ENCODE data around the gene OTUB2. TPM values are rescaled to one million over a fixed set of nuclear protein-coding genes. Genes with fewer than 3 reads are reported as not detected.

OTUB2 gene
- total and polyA plus RNA-seq, 5 donors, result 0.11 to 0.65 (median 0.34) TPM

DNA sequence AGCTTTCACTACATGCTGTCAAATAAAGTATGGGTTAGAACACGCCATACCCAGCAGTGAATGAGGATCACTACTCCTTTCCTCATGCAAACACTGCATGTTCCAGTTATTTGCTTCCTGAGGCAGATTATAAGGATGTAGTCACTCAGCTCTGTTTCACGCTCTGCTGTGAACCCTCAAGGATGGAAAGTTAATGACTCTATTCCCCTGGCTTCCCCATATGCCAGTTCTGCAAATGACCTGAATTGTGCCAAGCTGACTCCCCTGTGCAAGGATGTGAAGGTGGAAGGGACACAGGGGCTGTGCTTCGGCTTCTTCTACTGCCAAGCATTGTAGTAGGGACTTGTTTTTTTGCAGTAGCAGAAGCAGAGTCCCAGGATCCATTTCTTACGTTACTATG, 61.8 kb downstream of the OTUB2 start:
- peaks cover 1% of the 10 kb centered on the region for H3K4me1 ChIP-seq (ENCODE audit: control insufficient read depth, insufficient read depth, low read length)
- H3K4me3 ChIP-seq (ENCODE audit: low read length), result no peak overlapping the region
- H3K27ac ChIP-seq (ENCODE audit: low read length), result no peak overlapping the region
- 71% methylated on average over 4 of the region's 4 CpGs for WGBS
- ATAC-seq, result no peak
- no peaks in the 10 kb centered on the region for H3K27me3 ChIP-seq (ENCODE audit: control insufficient read depth, insufficient read depth)
- DNase-seq, result no peak
- intact Hi-C loops (cut with DNase I), result no loop called here
- no peaks in the 10 kb centered on the region for H3K9me3 ChIP-seq (ENCODE audit: control insufficient read depth, low read length)

DNA sequence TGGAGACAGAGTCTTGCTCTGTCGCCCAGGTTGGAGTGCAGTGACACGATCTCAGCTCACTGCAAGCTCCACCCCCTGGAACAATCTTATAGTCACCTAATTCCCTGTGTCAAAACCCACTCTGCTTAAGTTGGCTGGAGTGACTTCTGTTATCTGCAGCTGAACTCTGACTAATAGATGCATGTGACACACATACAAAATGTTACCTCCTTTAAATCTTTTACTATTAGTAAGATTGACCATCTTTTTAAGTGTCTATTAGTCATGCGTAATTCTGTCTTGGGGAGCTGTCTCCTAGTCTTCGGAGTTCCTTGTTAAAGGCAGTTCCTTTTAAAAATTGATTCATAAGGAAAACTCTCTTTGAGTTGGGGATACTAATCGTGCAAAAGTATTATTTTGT, 62.4 kb downstream of the OTUB2 start:
- Histone ChIP-seq H3K4me3 (ENCODE audit: low read length) (no peak overlapping the region), H3K9me3 (ENCODE audit: control insufficient read depth, low read length) (no peaks in the 10 kb centered on the region), H3K27me3 (ENCODE audit: control insufficient read depth, insufficient read depth) (no peaks in the 10 kb centered on the region), H3K4me1 (ENCODE audit: control insufficient read depth, insufficient read depth, low read length) (peaks cover 1% of the 10 kb centered on the region), H3K27ac (ENCODE audit: low read length) (no peak overlapping the region)
- DNase-seq, result no peak
- ATAC-seq, result no peak
- intact Hi-C loops (cut with DNase I), result no loop called here
- 87% methylated on average over 5 of the region's 5 CpGs for WGBS

DNA sequence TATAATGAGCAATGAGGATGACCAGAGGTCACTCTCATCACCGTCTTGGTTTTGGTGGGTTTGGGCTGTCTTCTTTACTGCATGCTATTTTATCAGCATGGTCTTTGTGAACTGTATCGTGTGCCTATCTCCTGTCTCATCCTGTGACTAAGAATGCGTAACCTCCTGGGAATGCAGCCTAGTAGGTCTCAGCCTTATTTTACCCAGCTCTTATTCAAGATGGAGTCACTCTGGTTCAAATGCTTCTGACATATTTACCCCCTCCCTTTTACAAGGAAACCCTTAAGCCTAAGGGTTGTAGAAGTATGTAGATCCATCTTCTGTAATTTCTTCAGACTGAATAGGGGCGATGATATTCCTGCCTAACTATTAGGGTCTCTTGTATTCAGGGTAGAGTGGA, 63.3 kb downstream of the OTUB2 start:
- Histone ChIP-seq H3K27ac (ENCODE audit: low read length) (no peak overlapping the region), H3K27me3 (ENCODE audit: control insufficient read depth, insufficient read depth) (no peaks in the 10 kb centered on the region), H3K9me3 (ENCODE audit: control insufficient read depth, low read length) (no peaks in the 10 kb centered on the region), H3K4me3 (ENCODE audit: low read length) (no peak overlapping the region), H3K4me1 (ENCODE audit: control insufficient read depth, insufficient read depth, low read length) (peaks cover 1% of the 10 kb centered on the region)
- intact Hi-C loops (cut with DNase I), result no loop called here
- DNase-seq (no peak), ATAC-seq (no peak)
- 84% methylated on average over 4 of the region's 4 CpGs for WGBS

DNA sequence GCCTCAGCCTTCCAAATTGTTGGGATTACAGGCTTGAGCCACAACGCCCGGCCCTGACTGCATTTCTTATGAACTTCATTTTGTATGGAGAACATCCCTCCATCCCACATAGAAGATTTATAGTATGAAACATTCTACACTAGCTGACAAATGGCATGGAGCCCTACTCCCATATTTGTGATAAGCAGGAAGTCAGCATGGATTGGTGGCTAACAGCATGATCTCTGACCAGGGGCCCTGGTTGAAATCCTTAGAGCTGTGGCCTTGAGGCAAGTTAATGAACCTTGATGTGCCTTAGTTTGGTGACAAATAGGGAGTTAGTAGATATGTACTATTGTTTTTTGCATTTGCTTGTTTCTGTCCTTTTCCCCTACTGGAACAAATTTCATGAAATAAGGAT, 67.3 kb downstream of the OTUB2 start:
- no peaks in the 10 kb centered on the region for H3K27me3 ChIP-seq (ENCODE audit: control insufficient read depth, insufficient read depth)
- DNase-seq (no peak), ATAC-seq (no peak)
- no peaks in the 10 kb centered on the region for H3K9me3 ChIP-seq (ENCODE audit: control insufficient read depth, low read length)
- H3K4me3 ChIP-seq (ENCODE audit: low read length), result no peak overlapping the region
- WGBS, result 94% methylated on average over 2 of the region's 2 CpGs
- H3K27ac ChIP-seq (ENCODE audit: low read length), result no peak overlapping the region
- intact Hi-C loops (cut with DNase I), result no loop called here
- H3K4me1 ChIP-seq (ENCODE audit: control insufficient read depth, insufficient read depth, low read length), result no peaks in the 10 kb centered on the region

DNA sequence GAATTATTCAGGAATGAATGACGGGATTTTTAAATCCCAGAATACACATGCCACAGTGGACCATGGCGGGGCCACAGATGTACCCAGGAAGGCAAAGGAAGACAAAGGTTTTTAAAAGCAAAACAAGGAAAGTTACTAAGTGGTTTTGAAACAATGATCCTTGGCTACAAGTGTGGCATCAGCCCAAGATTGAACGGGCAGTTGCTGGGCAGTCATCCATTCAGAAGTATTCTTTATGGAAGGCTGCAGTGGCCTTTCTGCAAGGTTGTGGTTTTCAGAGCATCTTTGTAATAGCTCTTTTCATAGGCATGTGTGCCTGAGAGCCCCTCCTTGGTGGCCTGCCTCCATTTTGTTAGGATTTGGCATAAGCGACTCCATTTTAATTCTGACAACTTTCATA, 71.0 kb downstream of the OTUB2 start:
- no peak overlapping the region for H3K27ac ChIP-seq (ENCODE audit: low read length)
- H3K9me3 ChIP-seq (ENCODE audit: control insufficient read depth, low read length), result no peaks in the 10 kb centered on the region
- WGBS, result 94% methylated on average over 4 of the region's 4 CpGs
- intact Hi-C loops (cut with DNase I), result no loop called here
- ATAC-seq, result no peak
- no peak overlapping the region for H3K4me3 ChIP-seq (ENCODE audit: low read length)
- DNase-seq, result no peak
- H3K4me1 ChIP-seq (ENCODE audit: control insufficient read depth, insufficient read depth, low read length), result no peaks in the 10 kb centered on the region
- no peaks in the 10 kb centered on the region for H3K27me3 ChIP-seq (ENCODE audit: control insufficient read depth, insufficient read depth)

Other genes with a start within 250 kb of the OTUB2 start
- 10 to 100 TPM in 2 of 4 donors, 1 to 10 TPM in 2; 6.1 to 11.7 (median 10.1) TPM for gene PRIMA1, start 237.9 kb upstream of the OTUB2 start, total RNA-seq
- gene PRIMA1, start 237.9 kb upstream of the OTUB2 start, polyA plus RNA-seq, result 5.9 TPM
- not detected for gene FAM181A, start 99.0 kb upstream of the OTUB2 start, total RNA-seq
- gene FAM181A, start 99.0 kb upstream of the OTUB2 start, polyA plus RNA-seq, result not detected
- 100 to 1,000 TPM; 115 to 141 (median 126) TPM for gene ASB2, start 49.8 kb upstream of the OTUB2 start, total RNA-seq
- gene ASB2, start 49.8 kb upstream of the OTUB2 start, polyA plus RNA-seq, result 112 TPM
- under 1 TPM in 2 of 4 donors, not detected in 2; 0.44 to 0.45 TPM for gene CCDC197, start 29.0 kb upstream of the OTUB2 start, total RNA-seq
- not detected for gene CCDC197, start 29.0 kb upstream of the OTUB2 start, polyA plus RNA-seq
- 100 to 1,000 TPM; 227 to 268 (median 261) TPM for gene DDX24, start 54.9 kb downstream of the OTUB2 start, total RNA-seq
- 138 TPM for gene DDX24, start 54.9 kb downstream of the OTUB2 start, polyA plus RNA-seq
- gene IFI27L1, start 55.0 kb downstream of the OTUB2 start, total RNA-seq, result 10 to 100 TPM; 12.7 to 23.1 (median 15.1) TPM
- gene IFI27L1, start 55.0 kb downstream of the OTUB2 start, polyA plus RNA-seq, result 37.9 TPM
- 100 to 1,000 TPM in 2 of 4 donors, 10 to 100 TPM in 2; 70.0 to 289 (median 127) TPM for gene IFI27, start 84.4 kb downstream of the OTUB2 start, total RNA-seq
- 298 TPM for gene IFI27, start 84.4 kb downstream of the OTUB2 start, polyA plus RNA-seq
- 10 to 100 TPM; 63.3 to 88.4 (median 65.5) TPM for gene IFI27L2, start 103.3 kb downstream of the OTUB2 start, total RNA-seq
- 104 TPM for gene IFI27L2, start 103.3 kb downstream of the OTUB2 start, polyA plus RNA-seq
- under 1 TPM; 0.41 to 0.74 (median 0.48) TPM for gene PPP4R4, start 148.0 kb downstream of the OTUB2 start, total RNA-seq
- gene PPP4R4, start 148.0 kb downstream of the OTUB2 start, polyA plus RNA-seq, result 0.27 TPM